Esophagus squamous epithelium (tissue), 5 donors: ENCODE data around the gene PAEP. TPM values are rescaled to one million over a fixed set of nuclear protein-coding genes. Genes with fewer than 3 reads are reported as not detected.
"Not testable (repeated sequence)": the region's sequence is repeated elsewhere in the genome, so short reads cannot be mapped to it uniquely, and the experiment has no call there.

Source experiments
- DNase-seq: peaks from one replicate; lab custom pipeline; 2025; lab: John Stamatoyannopoulos, UW
- H3K27ac ChIP-seq, 4 donors: fragments of 200-600 bp; sonication (generic); one replicate each; pipeline ENCODE4 v1.5.1; 2016 to 2019; ENCODE audit warnings: mild to moderate bottlenecking in 1 of 4
- H3K27me3 ChIP-seq, 4 donors: fragments of 200-600 bp; sonication (generic); 1 replicate in 3 of 4; 2 replicates in 1 of 4; pipeline versions ENCODE4 v1.5.1 to v1.6.0; 2017 to 2021; ENCODE audit warnings: antibody characterized with exemption in 1 of 4
- H3K36me3 ChIP-seq, 3 donors: fragments of 200-600 bp; sonication (generic); one replicate each; pipeline ENCODE4 v1.5.1; 2016 to 2019
- H3K4me1 ChIP-seq, 3 donors: fragments of 200-600 bp; sonication (generic); one replicate each; pipeline ENCODE4 v1.5.1; 2017 to 2019
- H3K4me3 ChIP-seq, 4 donors: fragments of 200-600 bp; sonication (generic); 1 replicate in 3 of 4; 2 replicates in 1 of 4; pipeline ENCODE4 v1.5.1; 2016 to 2019; ENCODE audit warnings: mild to moderate bottlenecking in 2 of 4, moderate library complexity in 1 of 4
- H3K9me3 ChIP-seq, 3 donors: fragments of 200-600 bp; sonication (generic); one replicate each; pipeline ENCODE4 v1.5.1; 2016 to 2019
- POLR2A ChIP-seq, 4 donors: fragments of 450-650 bp; IDR thresholded peaks; one replicate each; pipeline ENCODE4 v1.6.1; 2017; ENCODE audit warnings: antibody characterized with exemption in 4 of 4, mild to moderate bottlenecking in 4 of 4, moderate library complexity in 3 of 4
- WGBS, 2 donors: methylation state at CpG; one replicate each; pipeline ENCODE4 v1.1.5; 2018; 5-methylcytosine and 5-hydroxymethylcytosine counted together
- intact Hi-C: fragments of 100-400 bp; cut with DNase I; formaldehyde crosslinking; loops from one replicate; pipeline ENCODE4 v1.15.0; 2022
- total RNA-seq, 4 donors: library from RNA; depleted of rRNA; stranded (reverse); fragments of >200 nt; gene quantifications; one replicate each; pipeline ENCODE4 v1.1.0, GENCODE V29; 2016
- TF ChIP-seq, protein P1 (sequence below), 6 experiments: fragments of 450-650 bp in 4 of 6; fragments of 200-600 bp in 2 of 6; sonication (generic) in 2 of 6; IDR thresholded peaks; one replicate each; pipeline ENCODE4 v1.5.1; 2016 to 2019; ENCODE audit warnings: antibody characterized with exemption in 6 of 6, mild to moderate bottlenecking in 4 of 6, moderate library complexity in 4 of 6
- donor health status: DM: yes; HTN: yes; CAD: no.

The PAEP gene
- total RNA-seq, 4 donors from 2014 or later, result not detected

DNA sequence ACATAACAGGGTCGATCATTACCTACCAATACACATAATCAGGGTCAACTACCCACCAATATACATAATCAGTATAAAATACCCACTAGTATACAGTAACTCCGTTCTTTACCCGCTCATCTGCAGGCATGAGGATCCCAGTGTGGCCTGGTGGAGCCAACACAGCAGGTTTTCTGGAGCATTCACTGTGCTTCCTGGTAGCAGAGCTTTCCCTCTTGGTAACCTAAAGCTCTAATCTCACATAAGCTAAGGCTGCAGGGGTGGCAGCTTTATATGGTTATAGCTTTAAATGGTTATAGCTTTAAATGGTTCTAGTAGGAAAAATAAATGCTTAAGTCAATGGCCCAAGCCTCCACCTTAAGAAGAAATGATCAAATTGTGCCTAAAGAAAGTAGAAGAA lies 28.4 kb upstream of the PAEP start:
- no peak overlapping the region for H3K4me3 ChIP-seq
- intact Hi-C loops, result no loop called here
- H3K36me3 ChIP-seq, result no peaks in the 10 kb centered on the region
- no peak for DNase-seq
- H3K27me3 ChIP-seq, result peaks cover 0 to 64% (median 0%) of the 10 kb centered on the region in 4 donors
- no peaks in the 10 kb centered on the region for H3K4me1 ChIP-seq
- TF ChIP-seq, protein P1, sequence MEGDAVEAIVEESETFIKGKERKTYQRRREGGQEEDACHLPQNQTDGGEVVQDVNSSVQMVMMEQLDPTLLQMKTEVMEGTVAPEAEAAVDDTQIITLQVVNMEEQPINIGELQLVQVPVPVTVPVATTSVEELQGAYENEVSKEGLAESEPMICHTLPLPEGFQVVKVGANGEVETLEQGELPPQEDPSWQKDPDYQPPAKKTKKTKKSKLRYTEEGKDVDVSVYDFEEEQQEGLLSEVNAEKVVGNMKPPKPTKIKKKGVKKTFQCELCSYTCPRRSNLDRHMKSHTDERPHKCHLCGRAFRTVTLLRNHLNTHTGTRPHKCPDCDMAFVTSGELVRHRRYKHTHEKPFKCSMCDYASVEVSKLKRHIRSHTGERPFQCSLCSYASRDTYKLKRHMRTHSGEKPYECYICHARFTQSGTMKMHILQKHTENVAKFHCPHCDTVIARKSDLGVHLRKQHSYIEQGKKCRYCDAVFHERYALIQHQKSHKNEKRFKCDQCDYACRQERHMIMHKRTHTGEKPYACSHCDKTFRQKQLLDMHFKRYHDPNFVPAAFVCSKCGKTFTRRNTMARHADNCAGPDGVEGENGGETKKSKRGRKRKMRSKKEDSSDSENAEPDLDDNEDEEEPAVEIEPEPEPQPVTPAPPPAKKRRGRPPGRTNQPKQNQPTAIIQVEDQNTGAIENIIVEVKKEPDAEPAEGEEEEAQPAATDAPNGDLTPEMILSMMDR (IDR thresholded peaks at IDR 0.05), result no peak
- no peak for TF ChIP-seq POLR2A (IDR thresholded peaks at IDR 0.05)
- no peaks in the 10 kb centered on the region for H3K9me3 ChIP-seq
- WGBS, 2 donors, result 79 to 92% methylated on average over 3 of the region's 3 CpGs
- no peak overlapping the region for H3K27ac ChIP-seq

DNA sequence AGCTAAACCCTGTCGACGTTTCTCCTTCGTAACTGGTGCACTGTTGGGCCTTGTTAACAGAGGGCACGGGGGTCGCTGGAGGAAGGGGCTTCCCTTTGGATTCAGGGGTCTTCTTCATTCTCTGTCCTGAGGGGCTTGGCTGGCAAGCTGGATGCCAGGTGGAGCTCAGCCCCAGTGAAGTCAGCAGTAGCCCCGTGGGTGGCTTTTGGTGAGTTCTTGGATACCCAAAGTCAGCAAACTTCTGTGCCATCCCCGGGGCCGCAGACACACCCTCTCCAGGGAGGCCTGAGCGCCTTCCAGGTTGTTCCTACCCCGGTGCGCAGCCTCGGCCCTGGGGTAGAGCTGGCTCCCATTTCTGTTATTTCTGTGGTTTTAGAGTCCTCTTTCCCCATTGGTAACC lies 27.9 kb upstream of the PAEP start:
- DNase-seq, result no peak
- Histone ChIP-seq H3K27me3 (peaks cover 0 to 70% (median 0%) of the 10 kb centered on the region in 4 donors), H3K36me3 (no peaks in the 10 kb centered on the region), H3K27ac (no peak overlapping the region), H3K4me1 (no peaks in the 10 kb centered on the region), H3K9me3 (no peaks in the 10 kb centered on the region), H3K4me3 (no peak overlapping the region)
- no peak for TF ChIP-seq POLR2A (IDR thresholded peaks at IDR 0.05)
- TF ChIP-seq, protein P1 (IDR thresholded peaks at IDR 0.05), result no peak
- intact Hi-C loops, result no loop called here
- WGBS, 2 donors, result 78 to 85% methylated on average over 7 to 12 of the region's 12 CpGs

DNA sequence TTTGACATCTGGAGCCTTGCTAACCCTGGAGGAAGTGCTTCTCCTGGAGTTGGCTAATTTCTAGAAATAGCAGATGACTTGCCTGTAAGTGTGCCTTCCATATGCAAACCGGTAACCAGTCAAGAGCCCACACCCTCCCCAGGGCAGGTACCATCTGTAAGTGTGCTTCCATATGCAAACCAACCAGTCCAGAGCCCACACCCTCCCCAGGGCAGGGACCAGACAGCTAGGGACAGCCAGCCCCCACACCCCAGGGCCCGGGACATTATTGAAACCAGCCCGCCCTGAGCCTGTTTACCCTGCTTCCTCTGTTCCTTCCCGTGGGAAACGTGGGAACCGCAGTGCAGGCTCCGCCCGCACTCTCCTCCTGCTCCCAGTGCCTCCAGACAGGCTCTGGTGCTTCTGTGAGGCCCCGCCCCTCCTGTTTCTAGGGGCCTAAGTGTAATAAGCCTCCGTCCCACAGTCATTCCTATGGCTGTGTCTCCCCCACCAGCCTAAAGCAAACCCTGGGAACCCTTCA lies 27.3 kb upstream of the PAEP start:
- H3K4me3 ChIP-seq, H3K27ac ChIP-seq, H3K36me3 ChIP-seq, intact Hi-C loops, H3K4me1 ChIP-seq, H3K9me3 ChIP-seq, DNase-seq: not testable (repeated sequence)
- 16% methylated on average over 8 of the region's 10 CpGs; no CpG with 5 or more reads in 1 of the 2 donors for WGBS, 2 donors
- H3K27me3 ChIP-seq, result peaks cover 0 to 74% (median 0%) of the 10 kb centered on the region in 4 donors

DNA sequence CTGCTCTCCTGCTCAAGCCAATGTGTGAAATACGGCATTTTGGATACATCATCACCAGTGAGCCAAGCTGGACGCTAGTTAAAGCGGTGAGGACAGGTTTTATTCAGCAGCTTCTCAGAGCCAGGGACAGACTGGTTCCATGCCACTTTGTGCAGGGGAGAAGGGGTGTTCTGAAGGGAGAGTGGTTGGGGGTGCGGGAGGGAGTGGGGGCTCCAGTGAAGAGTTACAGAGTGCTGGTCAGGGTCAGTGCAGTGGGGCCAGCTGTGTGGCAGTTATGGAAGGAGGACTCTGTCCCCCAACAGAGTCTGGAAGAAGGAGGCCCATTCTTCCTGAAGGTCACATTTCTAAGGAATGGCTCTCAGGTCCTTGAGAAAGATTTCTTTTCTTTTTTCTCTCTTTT lies 26.7 kb upstream of the PAEP start:
- WGBS, 2 donors, result 72 to 83% methylated on average over 3 to 4 of the region's 4 CpGs
- H3K27me3 ChIP-seq, result peaks cover 0 to 80% (median 0%) of the 10 kb centered on the region in 4 donors
- H3K9me3 ChIP-seq, intact Hi-C loops, H3K27ac ChIP-seq, H3K4me3 ChIP-seq, H3K36me3 ChIP-seq, DNase-seq, H3K4me1 ChIP-seq: not testable (repeated sequence)

DNA sequence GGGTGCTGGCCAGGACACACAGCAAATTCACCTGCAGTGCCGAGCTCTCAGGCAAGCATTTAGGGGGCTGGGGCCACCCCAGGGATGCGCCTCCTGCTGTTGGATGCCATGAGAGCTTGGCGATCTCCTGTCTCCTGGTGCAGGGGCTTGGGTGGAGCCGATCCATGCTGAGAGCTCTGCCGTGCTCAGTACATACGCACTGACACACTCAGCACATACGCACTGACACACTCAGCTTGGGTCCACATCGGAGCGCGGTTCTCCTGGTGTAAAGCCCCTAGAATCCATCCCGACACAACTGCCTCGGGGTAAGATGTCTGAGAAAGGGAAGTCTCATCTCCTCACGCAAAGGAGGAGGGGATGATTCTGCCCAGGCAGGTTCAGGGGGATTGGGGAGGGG lies 25.9 kb upstream of the PAEP start:
- H3K4me1 ChIP-seq, H3K36me3 ChIP-seq, intact Hi-C loops, H3K4me3 ChIP-seq, H3K27ac ChIP-seq, DNase-seq, H3K9me3 ChIP-seq: not testable (repeated sequence)
- WGBS, 2 donors, result 50 to 58% methylated on average over 1 to 3 of the region's 13 CpGs
- peaks cover 0 to 84% (median 0%) of the 10 kb centered on the region in 4 donors for H3K27me3 ChIP-seq

DNA sequence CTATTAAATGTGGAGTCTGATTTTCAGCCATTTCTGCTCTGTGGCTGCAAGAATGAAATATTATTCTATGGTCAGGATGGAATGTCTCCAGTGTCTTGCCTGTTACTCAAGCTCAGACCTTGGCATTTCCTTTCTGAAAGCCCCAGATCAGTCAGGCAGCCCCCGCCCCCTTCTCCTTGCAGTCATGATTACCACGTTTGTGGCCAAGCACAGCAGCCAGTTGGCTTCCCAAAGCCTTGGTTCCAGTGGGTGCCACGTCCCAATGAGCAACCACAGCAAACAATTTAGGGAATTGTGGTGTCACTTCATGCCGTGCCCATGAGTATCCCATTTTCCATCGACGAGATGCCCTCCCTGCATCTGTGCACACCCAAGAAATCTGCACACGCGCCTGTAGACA lies 25.3 kb upstream of the PAEP start:
- no peak overlapping the region for H3K4me3 ChIP-seq
- intact Hi-C loops, result no loop called here
- no peak for TF ChIP-seq POLR2A (IDR thresholded peaks at IDR 0.05)
- TF ChIP-seq, protein P1 (IDR thresholded peaks at IDR 0.05), result no peak
- no peaks in the 10 kb centered on the region for H3K4me1 ChIP-seq
- no peaks in the 10 kb centered on the region for H3K36me3 ChIP-seq
- WGBS, 2 donors, result 63 to 80% methylated on average over 7 to 8 of the region's 8 CpGs
- H3K9me3 ChIP-seq, result no peaks in the 10 kb centered on the region
- DNase-seq, result no peak
- H3K27ac ChIP-seq, result no peak overlapping the region
- peaks cover 0 to 81% (median 0%) of the 10 kb centered on the region in 4 donors for H3K27me3 ChIP-seq

DNA sequence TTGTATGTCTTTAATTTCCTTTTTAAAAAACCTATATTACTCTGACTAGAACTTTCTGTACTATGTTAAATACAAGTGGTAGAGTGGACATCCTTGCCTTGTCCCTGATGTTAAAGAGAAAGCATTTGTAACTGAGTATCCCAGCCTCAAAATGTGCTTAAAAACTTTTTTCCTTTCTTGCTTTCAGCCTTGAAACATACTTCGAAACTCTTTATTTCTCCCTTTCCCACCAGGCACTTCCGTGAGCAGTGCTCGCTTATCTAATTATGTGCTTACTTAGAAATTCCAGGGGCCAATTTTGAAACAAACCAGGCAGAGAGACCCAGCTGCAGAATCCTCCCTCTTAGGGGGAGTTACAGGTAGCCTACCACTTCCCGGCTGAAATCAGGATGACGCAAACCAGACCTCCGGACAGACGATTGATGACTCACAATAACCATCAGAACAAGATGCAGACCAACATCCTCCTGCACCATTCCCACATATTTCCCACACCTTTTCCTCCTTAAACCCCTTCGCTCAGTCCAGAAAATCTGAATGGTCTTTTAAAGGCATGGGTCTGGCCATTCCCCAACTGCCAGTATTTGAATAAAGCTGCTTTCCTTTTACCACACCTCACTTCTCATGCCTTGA lies 18.2 kb upstream of the PAEP start:
- H3K9me3 ChIP-seq, H3K4me1 ChIP-seq, H3K27ac ChIP-seq, H3K4me3 ChIP-seq, H3K36me3 ChIP-seq, intact Hi-C loops, DNase-seq: not testable (repeated sequence)
- H3K27me3 ChIP-seq, result peaks cover 0 to 37% (median 0%) of the 10 kb centered on the region in 4 donors
- 73 to 77% methylated on average over 8 of the region's 8 CpGs for WGBS, 2 donors
